Left renal cortex interstitium (tissue), 4 donors: ENCODE data around the gene SCYGR5. TPM values are rescaled to one million over a fixed set of nuclear protein-coding genes. Genes with fewer than 3 reads are reported as not detected.
"Not testable (repeated sequence)": the region's sequence is repeated elsewhere in the genome, so short reads cannot be mapped to it uniquely, and the experiment has no call there.

ENCODE experiments used
- DNase-seq, 4 donors: peaks; one replicate each; pipeline ENCODE4 v3.0.0-alpha.2; 2013; ENCODE audit warnings: low read depth in 4 of 4, low spot score in 2 of 4, missing footprints in 1 of 4
- polyA plus RNA-seq, 4 donors: library from polyadenylated mRNA; unstranded; fragments of 120-200 nt; gene quantifications; one replicate each; pipeline ENCODE4 v1.2.1, GENCODE V29; 2013; ENCODE audit not compliant: insufficient read length in 4 of 4

The SCYGR5 gene
- polyA plus RNA-seq, 4 donors: not detected

- no peak for DNase-seq
Measured at GRCh38 chr2:227671170-227671905, 4.7 kb downstream of the SCYGR5 start.

DNA sequence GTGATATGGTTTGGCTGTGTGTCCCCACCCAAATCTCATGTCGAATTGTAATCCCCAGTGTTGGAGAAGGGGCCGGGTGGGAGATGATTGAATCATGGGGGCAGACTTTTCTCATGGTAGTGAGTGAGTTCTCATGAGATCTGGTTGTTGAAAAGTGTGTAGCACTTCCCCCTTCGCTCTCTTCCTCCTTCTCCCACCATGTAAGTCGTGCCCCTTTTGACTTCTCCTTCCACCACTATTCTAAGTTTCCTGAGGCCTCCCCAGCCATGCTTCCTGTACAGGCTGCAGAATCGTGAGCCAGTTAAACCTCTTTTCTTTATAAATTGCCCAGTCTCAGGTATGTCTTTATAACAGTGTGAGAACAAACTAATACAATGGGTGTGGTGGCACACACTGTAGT is 7.0 kb downstream of the SCYGR5 start:
- DNase-seq: not testable (repeated sequence)

- no peak for DNase-seq
Measured at GRCh38 chr2:227674485-227674884, 7.9 kb downstream of the SCYGR5 start.

- no peak for DNase-seq
Measured at GRCh38 chr2:227677928-227678327, 11.3 kb downstream of the SCYGR5 start.

- no peak for DNase-seq
Measured at GRCh38 chr2:227684258-227684657, 17.7 kb downstream of the SCYGR5 start.

GRCh38 chr2:227687189-227687588 is 20.6 kb downstream of the SCYGR5 start:
- no peak for DNase-seq

- DNase-seq: no peak
Measured at GRCh38 chr2:227696990-227697679, 30.5 kb downstream of the SCYGR5 start.

DNA sequence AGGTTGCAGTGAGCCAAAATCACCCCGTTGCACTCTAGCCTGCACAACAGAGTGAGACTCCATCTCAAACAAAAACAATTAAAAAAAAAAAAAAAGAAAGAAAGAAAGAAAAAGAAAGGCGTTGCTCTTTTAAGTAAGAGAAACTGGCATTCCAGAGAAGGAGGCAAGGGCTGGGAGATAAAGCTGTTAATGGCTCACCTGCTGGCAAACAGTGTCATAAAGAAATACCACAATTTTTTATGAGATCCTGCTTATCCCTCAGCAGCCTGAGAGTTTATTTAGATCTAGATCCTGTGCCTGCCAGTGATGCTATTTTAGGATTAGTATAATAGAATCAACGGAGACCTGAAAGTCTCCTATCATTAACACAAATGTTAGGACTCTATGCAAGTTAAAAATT is 35.0 kb downstream of the SCYGR5 start:
- no peak for DNase-seq

GRCh38 chr2:227703280-227703732 is 36.7 kb downstream of the SCYGR5 start:
- no peak for DNase-seq

DNA sequence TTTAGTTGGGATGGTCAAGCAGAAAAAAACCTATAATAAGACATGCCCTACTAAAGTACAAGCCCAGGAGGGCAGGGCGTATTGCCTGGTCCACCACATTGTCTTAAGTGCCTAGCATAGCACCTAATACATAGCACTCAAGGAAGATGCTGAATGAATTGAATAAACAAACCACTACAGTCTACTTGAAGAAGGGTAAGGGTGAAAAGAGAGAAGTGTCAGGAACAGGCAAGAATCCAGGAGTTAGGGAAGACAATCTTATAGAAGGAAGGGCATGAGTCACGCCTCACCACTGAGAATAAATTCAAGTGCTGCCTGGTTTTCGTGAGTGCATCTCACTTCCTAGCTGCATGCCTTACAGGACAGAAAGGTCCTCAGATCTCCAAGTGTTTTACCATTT is 37.4 kb downstream of the SCYGR5 start:
- DNase-seq: no peak

GRCh38 chr2:227706859-227707258 is 40.3 kb downstream of the SCYGR5 start:
- DNase-seq: no peak

DNA sequence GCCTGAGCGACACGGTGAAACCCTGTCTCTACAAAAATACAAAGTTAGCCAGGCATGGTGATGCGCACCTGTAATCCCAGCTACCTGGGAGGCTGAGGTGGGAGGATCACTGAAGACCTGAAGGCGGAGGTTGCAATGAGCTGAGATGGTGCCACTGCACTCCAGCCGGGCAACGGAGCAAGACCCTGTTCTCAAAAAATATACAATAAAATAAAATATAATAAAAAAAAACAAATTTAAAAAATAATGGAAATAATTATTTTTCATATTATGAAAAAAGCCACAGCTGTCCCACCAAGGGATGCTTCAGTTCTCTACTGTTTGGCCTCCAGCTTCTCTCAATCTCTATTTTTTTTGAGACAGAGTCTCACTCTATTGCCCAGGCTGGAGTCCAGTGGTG is 40.8 kb downstream of the SCYGR5 start:
- DNase-seq: no peak

DNA sequence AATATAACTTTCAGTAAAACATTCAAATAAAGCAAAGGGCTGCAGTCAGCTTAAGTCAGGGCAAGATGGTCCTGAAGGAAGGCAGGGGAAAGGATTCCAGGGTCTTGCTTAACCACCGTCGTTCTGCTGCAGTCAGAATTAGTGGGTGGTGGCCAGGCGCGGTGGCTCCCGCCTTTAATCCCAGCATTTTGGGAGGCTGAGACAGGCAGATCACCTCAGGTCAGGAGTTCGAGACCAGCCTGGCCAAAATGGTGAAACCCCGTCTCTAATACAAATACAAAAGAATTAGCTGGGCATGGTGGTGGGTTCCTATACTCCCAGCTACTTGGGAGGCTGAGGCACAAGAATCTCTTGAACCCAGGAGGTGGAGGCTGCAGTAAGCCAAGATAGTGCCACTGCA is 44.4 kb downstream of the SCYGR5 start:
- DNase-seq: no peak

GRCh38 chr2:227713291-227713690 is 46.7 kb downstream of the SCYGR5 start:
- DNase-seq: no peak

GRCh38 chr2:227716501-227716900 is 49.9 kb downstream of the SCYGR5 start:
- DNase-seq: no peak

Other genes starting within 250 kb of the SCYGR5 start
- gene AGFG1, start 194.6 kb upstream of the SCYGR5 start, polyA plus RNA-seq: 10 to 100 TPM; 65.6 to 83.0 (median 72.3) TPM
- gene SCYGR2, start 67.9 kb upstream of the SCYGR5 start, polyA plus RNA-seq: not detected
- gene SCYGR3, start 52.0 kb upstream of the SCYGR5 start, polyA plus RNA-seq: not detected
- not detected for gene SCYGR4, start 49.3 kb upstream of the SCYGR5 start, polyA plus RNA-seq
- 10 to 100 TPM in 2 of 4 donors, 1 to 10 TPM in 2; 5.7 to 10.4 (median 9.0) TPM for gene SLC19A3, start 51.2 kb downstream of the SCYGR5 start, polyA plus RNA-seq
- gene SCYGR6, start 58.0 kb downstream of the SCYGR5 start, polyA plus RNA-seq: not detected
- not detected for gene SCYGR7, start 61.5 kb downstream of the SCYGR5 start, polyA plus RNA-seq
- gene SCYGR8, start 79.1 kb downstream of the SCYGR5 start, polyA plus RNA-seq: not detected
- under 1 TPM; 0.23 to 0.61 (median 0.42) TPM for gene CCL20, start 147.0 kb downstream of the SCYGR5 start, polyA plus RNA-seq
- gene DAW1, start 204.8 kb downstream of the SCYGR5 start, polyA plus RNA-seq: under 1 TPM; 0.37 to 0.95 (median 0.66) TPM